DMS79 (cell line): Measurements from ENCODE around the gene PRCC.

Experiments
- DNase-seq: peaks from one replicate; lab custom pipeline; 2025; lab: John Stamatoyannopoulos, UW

Gene PRCC

DNA sequence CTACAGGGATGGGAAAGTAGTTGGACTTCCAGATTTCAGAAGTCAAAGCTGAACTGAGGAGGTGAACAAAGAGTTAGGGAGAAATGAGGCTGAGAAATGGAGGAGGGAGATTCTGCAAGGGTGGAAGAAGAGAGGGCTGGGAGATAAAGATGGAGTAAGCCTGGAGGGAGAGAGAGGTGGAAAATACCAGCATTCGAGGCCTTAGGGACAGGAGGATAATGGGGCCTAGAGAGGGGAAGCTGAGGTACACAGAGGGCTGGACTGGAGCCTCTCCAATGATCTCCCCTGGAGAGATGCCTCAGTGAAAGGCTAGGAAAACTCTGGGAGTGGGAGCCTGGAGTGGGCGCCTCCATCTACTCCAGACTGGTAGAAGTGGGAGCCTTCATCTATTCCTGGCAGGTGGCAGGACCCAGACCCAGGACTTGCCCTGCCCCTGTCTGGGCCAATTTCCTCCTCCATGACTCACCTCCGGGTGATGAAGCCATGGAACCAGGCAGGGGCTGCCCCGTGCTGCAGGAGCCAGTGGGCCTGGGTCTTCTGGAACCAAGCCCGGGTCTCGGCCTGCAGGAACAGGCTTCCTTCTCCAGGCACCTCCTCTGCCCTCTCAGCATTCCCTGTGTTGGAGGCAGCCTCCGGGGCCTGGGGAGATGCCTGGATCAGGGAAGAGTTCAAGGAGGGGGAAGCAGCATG is 47.4 kb downstream of the PRCC start:
- DNase-seq = no peak

DNA sequence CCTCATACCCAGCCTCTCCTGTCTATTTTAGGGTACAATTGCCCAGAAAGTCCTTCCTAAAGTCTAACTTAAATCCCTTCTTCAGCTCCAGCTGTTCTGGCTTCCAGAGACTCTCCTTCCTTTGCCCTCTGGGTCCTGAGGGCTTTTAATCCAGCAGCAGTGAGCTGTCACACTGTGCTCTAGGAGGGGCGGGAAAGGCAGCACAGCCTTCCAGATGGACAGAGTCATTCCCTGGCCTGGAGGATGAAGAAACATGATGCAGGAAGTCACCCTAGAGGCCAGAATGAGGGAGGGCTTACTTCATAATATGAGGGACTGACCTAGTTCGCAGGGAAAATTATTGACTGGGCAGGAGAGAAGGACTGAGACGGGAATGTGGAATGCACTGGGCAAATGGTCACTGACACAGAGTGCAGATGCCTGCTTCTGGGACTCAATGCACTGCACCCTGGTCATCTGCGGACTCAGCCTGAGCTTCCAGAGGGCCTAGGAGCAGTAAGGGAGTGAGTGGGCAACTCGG is 48.0 kb downstream of the PRCC start:
- DNase-seq = no peak

DNA sequence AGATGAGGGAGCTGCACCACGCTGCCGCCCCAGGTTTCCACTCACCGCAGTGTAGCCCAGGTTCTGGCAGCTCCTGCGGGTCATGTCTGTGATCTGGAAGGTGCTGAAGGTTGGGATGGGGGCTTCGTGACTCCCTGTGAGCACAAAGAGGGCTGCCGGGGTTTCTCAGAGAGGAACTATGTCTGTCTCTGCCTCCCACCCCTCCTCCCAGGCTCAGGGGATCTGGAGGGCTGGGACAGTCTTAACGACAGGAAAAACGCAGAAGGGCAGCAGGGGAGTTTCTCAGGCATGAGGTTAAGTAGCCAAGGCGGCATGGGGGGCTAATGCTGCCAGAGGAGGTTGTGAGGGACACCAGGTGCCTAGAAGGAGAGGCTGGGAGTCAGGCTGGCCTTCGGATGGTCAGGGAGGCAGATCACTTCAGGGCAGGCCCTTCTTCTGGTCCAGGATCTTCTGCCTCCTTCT is 48.7 kb downstream of the PRCC start:
- DNase-seq = no peak

DNA sequence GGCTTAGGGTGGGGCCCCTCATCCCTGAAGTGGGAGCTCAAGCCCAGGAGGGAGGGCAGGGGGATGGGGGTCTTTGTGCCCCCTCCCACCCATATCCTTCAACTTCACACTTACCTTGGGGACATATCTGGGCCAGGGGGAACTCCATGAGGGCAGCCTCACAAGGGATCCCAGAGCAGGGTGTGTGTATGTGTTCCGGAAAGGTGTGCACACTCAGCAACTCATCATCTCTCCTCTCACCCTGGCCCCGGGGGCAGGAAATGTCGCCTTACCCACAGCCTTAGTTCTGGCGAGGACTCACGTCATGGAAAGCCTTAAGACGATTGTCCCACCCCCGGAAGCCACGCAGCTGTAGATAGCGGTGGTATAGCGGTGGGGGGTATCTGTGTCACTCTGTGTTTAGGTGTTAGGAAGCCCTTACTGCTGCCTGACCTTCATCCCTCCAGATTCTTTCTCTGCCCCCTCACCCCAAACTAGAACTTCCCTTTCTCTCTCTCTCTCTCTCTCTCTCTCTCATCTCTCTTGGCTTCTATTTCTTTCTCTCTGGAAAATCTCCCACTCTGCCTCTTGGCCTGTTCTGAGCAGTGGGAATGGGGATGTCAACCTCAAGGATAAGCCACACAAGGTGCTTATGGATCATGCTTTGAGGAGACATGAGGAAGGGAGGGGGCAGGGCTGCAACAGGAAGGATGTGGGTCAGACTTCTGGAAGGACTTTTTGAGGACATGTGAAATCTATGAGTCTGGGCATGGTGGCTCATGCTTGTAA is 49.4 kb downstream of the PRCC start, which contains the start of gene SH2D2A:
TSS of gene SH2D2A (minus strand) at position 288 of the 768 bp plus-strand sequence. CDS start at position 148, 140 bp downstream.
- DNase-seq = no peak

DNA sequence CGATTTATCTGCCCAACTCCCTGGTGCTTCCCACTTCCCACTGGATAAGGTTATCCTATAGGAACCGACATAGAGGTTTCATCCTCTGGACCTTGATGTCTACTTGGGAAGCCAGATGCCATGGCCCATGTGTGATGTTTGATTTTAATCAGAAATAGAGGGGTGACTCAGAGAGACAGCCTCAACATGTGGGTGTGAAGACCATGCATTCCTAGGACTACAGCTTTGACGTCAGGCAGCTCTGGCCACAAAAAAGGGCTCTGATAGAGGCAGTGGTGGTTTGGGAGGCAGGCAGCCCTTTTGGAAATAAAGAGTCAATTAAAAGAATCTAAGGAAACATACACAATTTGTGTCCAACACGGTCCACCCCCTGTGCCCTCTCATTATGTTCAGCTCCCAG is 54.5 kb downstream of the PRCC start:
- DNase-seq = no peak

DNA sequence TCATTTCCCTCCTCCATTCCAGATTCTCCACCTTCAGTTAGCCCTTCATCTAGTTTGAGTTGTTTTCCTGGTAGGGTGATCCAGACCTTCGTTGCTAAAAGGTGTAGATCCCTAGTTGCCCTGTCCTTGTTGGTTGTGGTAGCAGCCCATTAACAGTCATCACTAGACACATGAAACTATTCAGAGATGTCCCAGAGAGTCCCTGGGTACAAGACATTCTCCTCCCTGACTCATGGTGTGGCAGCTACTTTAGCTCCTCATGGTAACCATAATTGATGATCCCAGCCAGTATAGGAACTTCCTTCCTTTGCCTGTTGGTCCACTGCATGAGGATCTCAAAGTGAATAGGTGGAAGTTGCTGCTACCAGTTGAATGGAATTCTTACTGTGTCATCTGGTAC is 55.3 kb downstream of the PRCC start:
- no peak for DNase-seq

DNA sequence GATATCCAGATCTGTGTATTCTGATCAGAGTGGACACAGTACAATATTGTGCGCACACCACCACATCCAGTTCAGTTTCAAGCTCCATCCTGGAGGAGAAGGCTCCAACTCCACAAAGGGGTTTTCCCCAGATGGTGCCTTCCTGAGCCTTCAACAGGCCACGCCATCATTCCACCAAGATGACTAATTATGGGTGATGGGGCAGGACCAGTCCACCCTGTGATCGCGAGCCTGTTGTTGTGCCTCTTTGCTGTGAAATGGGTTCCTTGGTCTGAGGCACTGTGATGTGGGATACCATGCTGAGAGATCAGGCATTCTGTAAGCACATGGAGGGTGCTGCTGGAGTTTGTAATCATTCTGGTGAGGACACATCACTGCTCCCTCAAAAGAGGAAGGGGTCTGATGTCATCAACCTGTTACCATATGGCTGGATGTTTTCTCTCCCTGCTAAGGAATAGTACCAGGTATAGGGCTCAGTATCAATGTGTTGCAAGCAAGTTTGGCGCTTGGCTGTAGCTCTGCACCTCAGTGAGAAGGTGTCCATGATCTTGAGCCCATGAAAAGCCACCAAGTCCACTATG is 56.0 kb downstream of the PRCC start:
- no peak for DNase-seq

DNA sequence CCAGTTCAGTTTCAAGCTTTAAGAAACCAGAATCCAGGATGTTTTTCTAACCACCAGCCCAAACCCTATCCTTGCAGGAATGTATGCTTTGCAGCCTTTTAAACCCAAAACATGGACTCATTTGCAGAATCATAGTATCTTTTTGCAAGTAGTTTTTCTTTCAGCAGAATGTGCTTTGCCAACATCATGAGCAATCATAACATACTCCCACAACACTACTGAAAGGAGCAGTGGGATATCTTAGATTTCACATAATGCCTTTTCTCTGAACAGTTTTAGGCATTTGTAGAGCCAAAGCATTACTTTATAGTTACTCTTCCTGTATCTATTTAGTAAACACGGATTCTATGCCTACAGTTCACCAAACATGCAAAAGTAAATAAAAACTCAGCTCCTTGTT is 59.3 kb downstream of the PRCC start:
- no peak for DNase-seq

DNA sequence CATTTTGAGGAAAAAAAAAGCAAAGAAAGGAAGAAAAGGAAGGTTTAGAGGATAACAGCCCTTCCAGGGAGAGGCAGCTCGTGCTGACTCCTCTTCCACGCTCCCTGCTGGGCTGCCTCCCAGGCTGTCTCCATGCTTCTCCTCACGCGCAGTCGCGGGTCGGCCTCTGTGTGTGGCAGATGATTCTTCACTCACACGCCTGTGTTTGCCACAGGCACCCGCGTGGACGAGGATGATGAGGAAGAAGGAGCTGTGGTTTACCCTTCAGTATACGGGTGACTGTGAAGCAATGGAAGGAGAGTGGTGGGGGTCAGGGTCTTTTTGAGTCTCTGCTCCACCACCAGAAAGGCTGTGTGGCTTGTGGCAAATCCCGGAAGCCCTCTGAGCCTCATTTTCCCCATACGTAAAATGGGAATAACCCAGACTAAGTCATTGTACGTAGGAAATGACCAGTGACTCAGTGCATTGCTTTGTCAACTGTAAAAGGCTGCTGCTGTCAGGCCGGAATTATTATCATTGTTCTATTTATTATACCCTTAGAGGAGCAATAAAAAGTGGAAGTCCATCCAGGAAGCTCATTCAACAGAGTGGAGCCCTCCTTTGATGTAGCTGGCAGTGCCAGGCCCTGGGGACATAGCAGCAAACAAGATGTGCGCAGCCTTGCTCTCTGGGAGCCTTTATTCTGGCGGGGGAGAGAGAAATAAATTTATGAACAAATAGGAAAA is 61.2 kb downstream of the PRCC start:
- no peak for DNase-seq

DNA sequence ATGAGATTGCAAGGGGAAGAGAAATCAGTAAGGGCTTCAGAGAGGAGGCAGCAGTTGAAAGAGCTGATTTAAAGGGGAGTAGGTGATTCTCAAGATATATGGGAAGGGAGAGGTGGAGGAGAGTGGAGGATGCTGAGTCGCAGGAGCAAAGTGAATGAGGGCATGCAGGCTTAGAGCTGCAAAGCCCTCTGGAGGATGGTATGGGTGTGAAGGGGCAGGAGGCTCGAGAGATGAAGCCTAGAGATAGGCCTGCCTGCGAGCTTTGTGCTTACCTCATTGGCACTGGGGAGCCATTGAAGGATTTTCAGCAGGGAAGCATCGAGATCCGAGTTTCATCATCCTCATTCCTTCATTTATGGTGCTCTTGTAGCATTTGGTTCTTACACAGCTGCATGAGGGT is 65.1 kb downstream of the PRCC start:
- no peak for DNase-seq

DNA sequence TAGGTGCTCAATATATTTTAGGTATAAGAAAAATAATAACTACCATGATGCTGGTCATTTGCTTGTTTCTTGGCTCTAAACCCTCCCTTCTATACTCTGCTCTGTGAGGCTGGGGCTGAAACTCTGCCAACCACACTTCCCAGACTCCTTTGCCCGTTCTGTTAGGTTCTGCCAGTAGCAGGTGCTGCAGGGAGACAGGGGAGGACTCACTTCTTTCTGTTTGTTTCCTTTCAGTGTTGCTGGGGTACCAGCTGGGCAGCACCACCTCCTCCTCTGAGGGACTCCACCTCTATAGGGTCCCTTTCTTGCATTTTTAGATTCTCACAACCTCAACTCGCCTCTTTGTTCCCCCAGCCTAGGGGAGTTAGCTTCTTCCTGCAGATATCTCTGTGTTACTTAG is 66.3 kb downstream of the PRCC start:
- DNase-seq = no peak

DNA sequence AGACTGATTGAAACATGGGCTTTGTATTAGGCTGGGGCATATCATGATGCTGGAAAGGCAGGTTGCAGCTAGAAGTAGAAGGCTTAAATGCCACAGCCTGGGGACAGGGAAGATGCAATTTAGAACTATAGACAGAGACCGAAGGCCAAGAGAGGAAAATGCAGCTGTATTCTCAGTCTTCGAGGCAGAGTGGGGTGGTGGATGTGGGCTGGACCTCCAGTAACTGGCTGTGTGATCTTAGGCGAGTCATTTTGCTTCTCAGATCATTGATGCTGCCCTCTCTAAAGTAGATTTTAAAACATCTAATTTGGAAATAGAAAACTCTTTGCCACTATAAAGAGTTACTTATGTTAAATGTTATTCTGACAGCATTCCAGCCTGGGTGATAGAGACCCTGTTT is 67.0 kb downstream of the PRCC start:
- no peak for DNase-seq

DNA sequence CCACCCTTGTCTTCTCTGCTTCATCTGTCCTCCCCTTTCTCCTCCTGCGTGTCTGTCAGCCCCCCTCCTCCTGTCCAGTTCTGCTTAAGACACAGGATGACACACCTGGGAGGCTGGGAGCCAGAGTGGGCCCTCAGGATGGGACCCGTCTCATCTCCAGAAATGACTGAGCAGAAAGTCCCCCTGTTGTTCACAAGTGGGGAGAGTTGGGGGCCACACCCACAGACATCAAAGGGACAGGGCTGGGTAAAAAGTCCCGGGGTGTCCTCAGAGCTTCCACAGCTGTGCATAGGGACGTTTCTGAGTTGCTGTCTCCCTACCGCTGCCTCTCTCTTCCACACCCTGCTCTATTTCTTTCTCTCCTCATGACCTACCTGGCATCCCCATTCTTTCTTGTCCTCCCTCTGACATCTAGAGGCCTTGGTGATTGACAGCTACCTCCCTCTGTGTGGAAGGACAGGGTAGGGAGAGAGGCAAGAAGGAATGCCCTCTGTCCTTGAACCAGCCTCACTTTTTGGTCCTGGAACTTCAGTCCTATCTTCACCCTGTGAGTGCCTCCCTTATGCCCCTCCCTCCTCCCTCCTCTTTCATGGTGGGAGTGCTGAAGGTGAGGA is 68.8 kb downstream of the PRCC start:
- no peak for DNase-seq

DNA sequence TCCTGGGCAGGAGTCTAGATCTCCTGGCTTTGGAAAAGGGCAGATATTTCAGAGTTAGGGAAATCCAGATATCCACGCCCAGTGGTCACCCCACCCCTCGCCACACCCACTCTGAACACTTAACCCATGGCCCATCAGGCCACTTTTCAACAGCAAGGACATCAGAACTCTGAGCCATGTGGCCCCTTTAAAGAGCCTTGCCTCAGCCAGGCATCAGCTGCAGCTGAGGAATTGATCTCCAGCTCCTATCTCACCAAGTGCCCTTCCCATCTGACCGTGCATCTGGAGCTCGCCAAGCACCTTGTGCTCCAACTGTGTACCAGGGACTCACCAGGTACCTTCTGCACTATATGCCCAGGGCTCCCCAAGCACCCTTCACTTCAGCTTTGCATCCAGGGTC is 69.6 kb downstream of the PRCC start:
- no peak for DNase-seq

DNA sequence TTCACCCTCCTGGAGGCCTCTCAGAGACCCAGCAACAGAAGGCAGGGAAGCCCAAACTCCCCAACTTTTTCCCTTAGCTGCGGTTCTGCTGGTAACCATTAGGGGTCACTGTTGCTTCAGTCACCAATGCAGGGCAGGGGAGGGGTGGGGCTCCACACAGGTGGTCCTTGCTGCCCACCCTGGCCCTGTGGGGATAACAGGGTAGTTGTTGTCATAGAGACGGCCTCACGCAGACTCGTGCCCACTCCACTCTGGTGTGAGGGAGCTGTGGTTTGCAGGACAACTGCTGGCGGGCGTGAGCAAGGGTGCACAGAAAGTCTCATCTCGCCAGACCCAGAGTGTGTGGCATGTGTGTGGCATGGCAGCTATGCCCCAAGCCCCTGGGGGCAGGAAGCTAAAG is 71.6 kb downstream of the PRCC start:
- DNase-seq = no peak

DNA sequence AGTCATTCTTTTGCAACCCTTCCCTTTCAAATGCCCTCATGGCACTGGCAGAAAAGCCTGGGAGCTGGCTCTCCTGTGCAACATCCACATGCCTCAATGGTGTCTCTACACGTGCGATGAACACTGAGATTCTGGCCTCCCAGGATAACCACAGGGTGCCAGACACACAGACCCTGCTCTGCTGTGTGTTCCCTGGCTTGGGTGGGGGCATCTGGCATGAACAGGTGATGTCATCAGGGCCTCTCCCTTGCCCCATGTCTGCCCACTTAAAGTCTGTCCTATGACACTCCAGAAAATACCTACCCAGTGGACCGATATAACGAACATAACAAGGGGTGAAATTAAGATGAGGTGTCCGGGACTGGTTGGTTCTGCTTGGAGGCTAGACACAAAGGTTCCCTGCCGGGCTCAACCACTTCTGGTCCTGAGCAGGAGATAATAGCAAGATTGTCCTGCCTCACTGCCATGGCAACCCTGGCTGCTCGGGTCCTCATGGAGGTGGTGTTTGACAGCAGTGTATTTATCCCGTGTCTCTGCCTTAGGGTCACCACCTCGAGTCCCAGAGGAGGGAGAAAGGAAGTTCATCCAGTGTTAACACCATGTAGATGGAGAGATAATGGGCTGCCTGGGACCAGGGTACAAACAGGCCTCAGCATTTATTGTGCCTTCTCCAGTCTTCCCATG is 72.2 kb downstream of the PRCC start:
- peak; percentile 43 for DNase-seq

DNA sequence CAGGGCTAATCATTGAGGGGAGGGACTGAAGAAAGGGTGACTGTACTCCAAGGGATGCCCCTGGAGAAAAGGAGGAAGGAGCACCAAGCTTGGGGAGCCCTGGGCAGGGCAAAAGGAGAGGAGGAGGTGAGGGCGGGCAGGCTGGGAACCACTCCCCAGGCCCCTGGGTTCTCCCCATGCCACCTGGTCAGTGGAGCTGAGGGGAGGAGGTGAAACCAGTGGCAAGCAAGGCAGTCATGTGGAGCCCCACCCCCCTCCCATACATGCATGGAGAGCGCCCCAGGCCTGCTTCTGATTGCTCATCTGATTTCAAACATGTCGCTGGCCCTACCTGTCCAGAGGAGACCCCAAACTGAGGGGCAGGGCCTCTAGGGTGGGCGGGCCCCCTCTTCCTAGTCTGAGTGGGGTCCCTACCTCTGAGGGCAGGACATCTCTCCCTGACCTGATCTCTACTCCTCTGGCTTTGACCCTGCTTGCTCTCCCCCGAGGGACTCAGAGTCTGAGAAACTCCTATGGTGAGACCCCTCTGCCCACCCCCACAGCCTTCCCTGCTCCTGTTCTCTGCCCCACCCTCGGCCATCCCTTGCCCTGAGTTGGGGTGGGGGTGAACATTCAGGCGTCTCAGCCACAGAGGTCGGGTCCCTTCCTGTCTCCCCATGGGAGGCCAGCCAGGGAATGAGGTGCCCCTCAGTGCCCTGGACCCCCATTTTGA is 73.0 kb downstream of the PRCC start:
- no peak for DNase-seq

DNA sequence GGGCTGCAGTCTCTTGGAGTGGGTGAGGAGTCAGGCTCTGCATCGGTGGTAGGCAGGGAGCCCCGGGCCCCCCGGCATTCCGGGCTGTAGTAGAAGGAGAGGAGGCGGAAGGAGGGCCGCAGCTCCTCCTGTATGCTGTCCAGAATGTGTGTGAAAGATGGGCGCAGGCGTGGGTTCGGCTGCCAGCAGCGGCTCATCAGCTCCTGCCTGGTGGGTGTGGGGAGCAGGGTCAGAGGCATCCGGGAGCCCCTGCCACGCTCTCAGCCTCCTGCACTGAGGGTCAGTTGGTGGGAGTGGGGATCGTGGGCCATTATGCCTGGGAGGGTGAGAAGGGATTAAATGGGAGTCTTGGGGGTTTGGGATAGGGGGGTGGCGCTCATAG is 73.6 kb downstream of the PRCC start:
- no peak for DNase-seq

DNA sequence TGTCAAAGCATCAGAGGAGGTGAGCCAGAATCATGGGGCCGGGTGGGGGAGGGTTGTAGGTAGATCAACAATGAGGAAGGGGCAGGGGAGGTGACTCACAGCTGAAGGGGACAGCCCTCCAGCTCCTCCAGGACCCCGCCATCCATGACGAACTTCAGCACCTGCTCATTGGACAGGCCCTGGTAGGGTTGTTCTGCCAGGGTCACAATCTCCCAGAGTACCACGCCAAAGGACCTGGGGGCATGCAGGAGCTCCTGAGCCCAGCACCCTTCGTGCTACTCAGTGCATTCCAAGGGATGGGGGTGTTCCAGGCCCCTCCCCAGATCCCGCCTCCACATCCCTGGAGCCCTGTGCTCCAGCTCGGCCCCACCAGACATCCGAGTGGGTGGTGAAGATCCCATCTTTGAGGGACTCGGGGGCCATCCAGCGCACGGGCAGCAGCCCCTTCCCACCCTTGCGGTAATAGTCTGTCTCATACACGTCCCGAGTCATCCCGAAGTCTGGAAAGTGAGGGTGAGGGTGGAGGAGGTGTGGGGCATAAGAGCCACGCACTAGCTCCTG is 74.0 kb downstream of the PRCC start:
- no peak for DNase-seq

DNA sequence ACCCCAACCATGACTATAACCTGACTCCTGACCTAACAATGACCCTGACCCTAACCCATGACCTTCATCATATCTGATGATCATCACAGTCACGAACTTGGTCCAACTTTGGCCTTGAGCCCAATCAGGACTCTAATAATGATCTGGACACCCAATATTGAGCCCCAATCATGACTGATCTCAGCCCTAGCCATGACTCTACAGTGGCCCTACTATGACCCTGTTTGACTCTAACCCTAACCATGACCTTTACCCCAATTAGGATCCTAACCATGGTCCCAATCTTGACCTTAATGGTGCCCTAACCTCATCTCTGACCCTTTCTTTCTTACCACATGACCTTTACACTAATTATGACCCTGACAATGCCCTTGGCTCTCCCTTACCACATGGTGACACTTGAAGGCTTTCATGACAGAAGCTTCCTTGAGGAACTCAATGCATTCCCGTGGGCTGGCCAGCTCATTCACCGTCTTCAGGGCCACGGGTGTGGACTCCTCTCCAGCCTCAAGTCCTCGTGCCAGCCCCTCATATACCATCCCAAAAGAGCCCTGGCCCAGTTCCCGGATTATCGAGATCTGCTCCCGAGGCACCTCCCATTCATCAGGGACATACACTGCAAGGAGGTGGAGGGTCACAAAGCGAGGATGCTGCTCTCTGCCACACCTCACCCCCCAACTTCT is 75.4 kb downstream of the PRCC start:
- no peak for DNase-seq
